Measurements from ENCODE around the gene KCNAB1. TPM values are rescaled to one million over a fixed set of nuclear protein-coding genes. Genes with fewer than 3 reads are reported as not detected.
A peak's percentile ranks its signal among the peaks of the same experiment; 100 is the strongest.
"Not testable (repeated sequence)": the region's sequence is repeated elsewhere in the genome, so short reads cannot be mapped to it uniquely, and the experiment has no call there.

Gene KCNAB1
- total RNA-seq, 2 donors from 2014 or later = not detected

DNA sequence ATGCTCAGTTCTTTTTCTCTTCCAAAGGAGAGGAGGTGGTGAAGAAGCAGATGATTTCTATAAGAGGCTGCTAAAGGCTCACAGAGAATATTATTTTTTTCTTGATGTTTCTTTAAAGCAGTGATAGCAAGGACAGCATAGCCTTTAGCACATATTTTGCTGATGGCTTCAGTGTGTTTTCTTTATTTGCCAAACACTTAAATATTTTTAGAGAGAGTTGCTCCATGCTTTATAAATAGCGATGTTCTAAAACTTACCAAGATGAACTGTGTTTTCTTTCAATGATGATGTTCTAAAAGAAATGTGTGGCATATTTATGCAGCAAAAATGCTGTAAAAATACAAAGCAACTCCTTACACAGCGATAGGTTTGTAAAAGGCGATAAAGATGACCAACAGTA, 11.8 kb upstream of the KCNAB1 start:
- Mint-ChIP-seq H3K27me3 (ENCODE audit: low read depth) (peaks cover 5% of the 10 kb centered on the region), H3K9me3 (no peaks in the 10 kb centered on the region), H3K4me1 (ENCODE audit: low read depth) (no peaks in the 10 kb centered on the region), H3K36me3 (ENCODE audit: insufficient read depth in 2 of 2) (no peaks in the 10 kb centered on the region), H3K27ac (no peak overlapping the region), H3K4me3 (no peak overlapping the region)
- ATAC-seq (replicated peaks in 1 of 2) = no peak
- DNase-seq = no peak

DNA sequence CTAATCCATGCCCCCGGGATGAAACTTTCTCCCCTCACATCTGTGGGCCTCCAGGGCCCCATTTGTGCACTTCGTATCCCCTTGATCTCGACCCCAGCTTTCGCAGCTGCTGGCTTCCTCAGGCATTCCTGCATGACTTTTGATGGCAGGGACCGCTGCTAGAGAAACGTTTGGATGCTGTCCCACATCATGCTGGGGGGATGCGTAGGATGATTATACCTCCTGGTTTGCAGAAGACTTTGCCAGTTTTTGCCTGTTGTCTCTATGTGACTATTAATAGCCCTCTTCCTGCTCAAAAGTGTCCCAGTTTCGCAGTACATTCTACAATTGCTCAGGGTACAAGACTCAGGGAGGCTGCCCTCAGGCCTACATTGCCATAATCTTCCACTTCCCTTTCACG, 10.4 kb upstream of the KCNAB1 start:
- H3K36me3 Mint-ChIP-seq (ENCODE audit: insufficient read depth in 2 of 2) = no peaks in the 10 kb centered on the region

DNA sequence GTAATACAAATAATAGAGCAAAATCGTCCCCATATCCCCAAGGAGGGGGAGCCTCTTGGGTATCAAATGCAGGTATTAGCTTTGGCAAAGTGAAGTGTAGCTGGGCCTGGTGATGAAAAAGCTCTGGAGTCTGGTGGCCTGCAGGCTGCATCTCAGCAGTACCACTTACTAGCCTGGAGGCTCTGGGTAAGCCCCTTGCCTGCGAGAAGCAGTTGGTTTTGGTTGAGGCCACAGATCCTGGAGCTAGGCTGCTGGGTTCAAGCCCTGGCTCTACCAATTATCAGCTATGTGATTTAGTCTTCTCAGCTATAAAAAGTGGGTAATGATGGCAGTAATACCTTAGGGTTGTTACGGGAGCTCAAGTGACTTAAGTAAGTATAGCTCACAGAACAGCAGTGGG, 6.1 kb downstream of the KCNAB1 start:
- Mint-ChIP-seq H3K36me3 (ENCODE audit: insufficient read depth in 2 of 2) (no peaks in the 10 kb centered on the region), H3K27me3 (ENCODE audit: low read depth) (peaks cover 8% of the 10 kb centered on the region), H3K4me1 (ENCODE audit: low read depth) (no peaks in the 10 kb centered on the region), H3K9me3 (no peaks in the 10 kb centered on the region), H3K4me3 (no peak overlapping the region), H3K27ac (no peak overlapping the region)
- no peak for ATAC-seq (replicated peaks in 1 of 2)
- no peak for DNase-seq

More for the DNA sequence above, 10.4 kb upstream of the KCNAB1 start:
- DNase-seq (no peak), ATAC-seq (replicated peaks in 1 of 2) (no peak)
- no peak overlapping the region for H3K27ac Mint-ChIP-seq
- no peaks in the 10 kb centered on the region for H3K4me1 Mint-ChIP-seq (ENCODE audit: low read depth)
- peaks cover 2% of the 10 kb centered on the region for H3K27me3 Mint-ChIP-seq (ENCODE audit: low read depth)
- no peak overlapping the region for H3K4me3 Mint-ChIP-seq
- H3K9me3 Mint-ChIP-seq = no peaks in the 10 kb centered on the region

DNA sequence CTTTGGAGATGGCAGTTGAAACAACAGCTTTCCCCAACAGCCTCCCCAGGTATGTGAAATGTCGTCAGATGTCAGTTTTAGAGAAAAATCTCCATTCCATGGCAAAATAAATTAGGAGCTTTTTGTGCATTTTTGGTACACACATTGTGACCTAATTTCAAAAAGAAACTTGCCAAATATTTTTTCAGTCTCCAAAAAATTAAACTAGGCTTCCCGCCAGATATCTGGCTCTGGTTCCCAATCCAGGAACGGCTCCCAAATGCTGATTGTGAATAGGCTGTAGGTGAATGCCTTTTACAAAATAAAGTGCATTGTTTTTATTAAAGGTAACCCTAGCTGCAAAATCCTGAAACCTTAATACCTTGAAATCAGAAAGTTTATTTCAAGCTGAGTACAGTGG, 10.9 kb downstream of the KCNAB1 start:
- DNase-seq (no peak), ATAC-seq (replicated peaks in 1 of 2) (no peak)
- Mint-ChIP-seq H3K9me3 (no peaks in the 10 kb centered on the region), H3K36me3 (ENCODE audit: insufficient read depth in 2 of 2) (no peaks in the 10 kb centered on the region), H3K4me1 (ENCODE audit: low read depth) (no peaks in the 10 kb centered on the region), H3K4me3 (no peak overlapping the region), H3K27ac (no peak overlapping the region), H3K27me3 (ENCODE audit: low read depth) (peaks cover 19% of the 10 kb centered on the region)

DNA sequence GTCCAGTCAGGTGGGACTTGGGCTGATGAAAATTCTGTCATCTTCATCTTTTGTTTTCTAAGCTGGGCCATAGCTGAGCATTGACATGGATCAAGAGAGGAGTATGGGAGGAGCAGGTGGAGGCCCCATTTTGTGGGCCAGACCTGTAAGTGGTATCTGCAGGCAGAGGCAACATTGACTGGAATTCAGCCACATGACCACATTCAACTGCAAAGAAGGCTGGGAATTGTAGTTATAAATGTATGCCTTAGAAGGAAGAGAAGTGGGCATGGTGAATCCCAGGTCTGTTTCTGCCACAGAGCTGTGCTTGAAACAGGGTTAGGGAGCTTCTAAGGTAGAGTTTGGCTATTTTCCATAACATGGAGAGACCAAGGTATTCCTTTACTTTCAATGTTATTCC, 11.4 kb downstream of the KCNAB1 start:
- peaks cover 19% of the 10 kb centered on the region for H3K27me3 Mint-ChIP-seq (ENCODE audit: low read depth)
- ATAC-seq (replicated peaks in 1 of 2) = no peak
- no peak overlapping the region for H3K4me3 Mint-ChIP-seq
- H3K27ac Mint-ChIP-seq = no peak overlapping the region
- DNase-seq = no peak
- no peaks in the 10 kb centered on the region for H3K4me1 Mint-ChIP-seq (ENCODE audit: low read depth)
- H3K9me3 Mint-ChIP-seq = no peaks in the 10 kb centered on the region
- no peaks in the 10 kb centered on the region for H3K36me3 Mint-ChIP-seq (ENCODE audit: insufficient read depth in 2 of 2)

DNA sequence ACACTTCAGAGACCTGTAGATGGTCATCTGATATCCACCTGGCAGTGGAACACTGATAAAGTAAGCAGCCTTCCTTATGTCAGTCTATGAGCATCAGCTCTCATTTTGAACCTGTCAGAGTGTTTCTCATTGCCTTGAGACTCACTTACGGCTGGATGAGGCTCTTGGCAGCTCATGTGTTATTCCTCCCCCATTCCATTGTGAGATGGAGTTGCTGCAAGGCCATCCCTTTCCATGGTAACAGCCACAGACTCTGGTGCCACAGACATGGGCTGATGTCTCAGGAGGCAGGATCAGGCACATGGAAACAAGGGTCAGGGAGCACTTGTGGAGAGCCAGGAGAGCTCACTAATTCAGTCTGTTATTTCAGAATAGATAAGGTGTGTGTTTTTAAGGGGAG, 11.9 kb downstream of the KCNAB1 start:
- no peak overlapping the region for H3K27ac Mint-ChIP-seq
- H3K4me3 Mint-ChIP-seq = no peak overlapping the region
- H3K27me3 Mint-ChIP-seq (ENCODE audit: low read depth) = peaks cover 19% of the 10 kb centered on the region
- no peaks in the 10 kb centered on the region for H3K4me1 Mint-ChIP-seq (ENCODE audit: low read depth)
- no peaks in the 10 kb centered on the region for H3K36me3 Mint-ChIP-seq (ENCODE audit: insufficient read depth in 2 of 2)
- no peak for ATAC-seq (replicated peaks in 1 of 2)
- no peaks in the 10 kb centered on the region for H3K9me3 Mint-ChIP-seq
- DNase-seq = no peak

DNA sequence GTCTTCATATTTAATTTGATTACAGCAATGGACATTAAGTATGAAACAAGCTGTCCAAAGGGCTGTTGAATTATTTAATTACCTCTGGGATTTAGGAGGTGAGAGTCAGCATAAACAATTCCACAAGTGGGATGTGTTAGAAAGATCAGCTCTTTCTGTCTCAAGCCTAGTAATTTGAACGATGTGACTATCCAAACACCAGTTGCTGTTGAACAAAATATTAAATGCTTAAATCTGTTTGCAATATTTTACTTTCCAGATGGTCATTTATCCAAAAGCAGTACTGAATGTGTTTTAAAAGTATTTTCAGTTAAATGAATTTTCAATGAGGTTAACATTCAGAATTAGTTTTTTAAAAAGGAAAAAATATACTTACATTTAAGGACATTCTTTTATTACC, 12.7 kb downstream of the KCNAB1 start:
- Mint-ChIP-seq H3K36me3 (ENCODE audit: insufficient read depth in 2 of 2) (no peaks in the 10 kb centered on the region), H3K4me3 (no peak overlapping the region), H3K27ac (no peak overlapping the region), H3K9me3 (no peaks in the 10 kb centered on the region), H3K27me3 (ENCODE audit: low read depth) (peaks cover 21% of the 10 kb centered on the region), H3K4me1 (ENCODE audit: low read depth) (no peaks in the 10 kb centered on the region)
- ATAC-seq (replicated peaks in 1 of 2) (no peak), DNase-seq (no peak)

DNA sequence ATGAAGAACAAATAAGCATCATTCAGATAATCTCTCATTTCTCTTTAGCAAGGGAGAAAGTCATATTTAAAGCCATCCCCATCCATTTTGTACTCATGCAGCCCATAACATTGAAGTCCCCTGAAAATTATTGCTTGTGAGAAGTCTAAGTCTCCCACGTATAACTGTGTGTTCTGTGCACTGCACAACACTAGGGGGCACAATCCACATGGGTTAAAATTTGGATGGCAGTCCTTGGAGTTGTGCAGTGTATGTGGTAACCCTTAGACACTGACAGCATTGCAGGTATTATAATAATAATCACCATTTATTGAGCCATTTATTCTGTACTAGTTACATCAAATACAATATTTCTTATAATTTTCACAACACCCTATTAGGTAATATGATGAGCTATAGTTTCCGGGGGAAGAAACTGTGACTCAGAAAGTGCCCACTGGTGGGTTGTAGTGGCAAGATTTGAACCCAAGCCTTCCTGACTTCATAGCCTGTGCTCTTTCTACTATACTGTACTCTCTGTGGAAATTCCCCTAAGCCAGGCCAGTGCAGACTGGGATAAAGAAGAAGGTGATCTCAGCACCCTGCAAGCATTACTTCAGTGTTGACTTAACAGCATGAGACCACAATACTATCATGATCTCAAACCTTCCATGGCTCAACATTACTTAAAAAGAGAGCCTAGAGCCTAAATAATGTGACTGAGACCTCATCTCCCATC, 15.7 kb downstream of the KCNAB1 start:
- no peak for DNase-seq
- Mint-ChIP-seq H3K9me3 (no peaks in the 10 kb centered on the region), H3K4me3 (no peak overlapping the region), H3K27me3 (ENCODE audit: low read depth) (peaks cover 30% of the 10 kb centered on the region), H3K27ac (no peak overlapping the region), H3K4me1 (ENCODE audit: low read depth) (no peaks in the 10 kb centered on the region), H3K36me3 (ENCODE audit: insufficient read depth in 2 of 2) (no peaks in the 10 kb centered on the region)
- peak; percentile 84 to 94 for ATAC-seq (replicated peaks in 1 of 2)

DNA sequence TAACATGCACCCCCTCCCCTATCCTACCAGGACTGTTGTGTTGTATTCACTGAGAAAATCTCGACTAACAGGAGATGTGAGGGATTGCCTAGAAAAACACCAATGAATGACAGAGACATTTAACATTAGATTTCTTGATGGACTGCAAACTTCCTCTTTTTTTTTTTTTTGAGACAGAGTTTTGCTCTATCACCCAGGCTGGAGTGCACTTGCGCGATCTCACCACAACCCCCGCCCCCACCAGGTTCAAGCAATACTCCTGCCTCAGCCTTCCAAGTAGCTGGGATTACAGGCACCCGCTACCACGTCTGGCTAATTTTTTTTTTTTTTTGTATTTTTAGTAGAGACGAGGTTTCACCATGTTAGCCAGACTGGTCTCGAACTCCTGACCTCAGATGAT, 17.0 kb downstream of the KCNAB1 start:
- H3K4me3 Mint-ChIP-seq; DNase-seq; H3K4me1 Mint-ChIP-seq (ENCODE audit: low read depth); H3K27ac Mint-ChIP-seq; ATAC-seq (replicated peaks in 1 of 2); H3K9me3 Mint-ChIP-seq; H3K36me3 Mint-ChIP-seq (ENCODE audit: insufficient read depth in 2 of 2): not testable (repeated sequence)
- peaks cover 23% of the 10 kb centered on the region for H3K27me3 Mint-ChIP-seq (ENCODE audit: low read depth)

DNA sequence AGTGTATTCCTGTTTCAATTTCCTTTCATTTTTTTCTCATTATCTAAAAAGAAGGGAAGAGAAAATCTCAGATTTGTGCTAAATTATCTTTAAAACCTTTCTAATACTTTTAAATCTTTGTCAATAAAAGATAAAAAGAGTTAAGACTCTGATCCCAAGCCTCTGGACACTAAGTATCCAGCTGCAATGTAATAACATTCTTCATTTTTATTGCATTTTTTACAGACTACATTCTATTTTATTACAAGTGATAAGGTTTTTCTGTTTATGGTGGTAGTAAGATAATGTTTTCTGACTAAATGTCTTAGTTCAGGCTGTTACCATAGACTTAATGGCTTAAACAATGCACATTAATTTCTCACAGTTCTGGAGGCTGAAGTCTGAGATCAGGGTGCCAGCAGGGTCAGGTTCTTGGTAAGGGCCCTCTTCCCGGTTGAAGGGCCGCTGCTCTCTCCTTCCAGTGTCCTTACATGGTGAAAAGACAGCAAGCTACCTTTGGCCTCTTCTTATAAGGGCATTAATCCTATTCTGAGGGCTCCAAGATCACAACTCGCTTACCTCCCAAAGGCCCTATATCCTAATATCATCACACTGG, 19.7 kb downstream of the KCNAB1 start:
- H3K4me1 Mint-ChIP-seq (ENCODE audit: low read depth) = no peaks in the 10 kb centered on the region
- H3K27ac Mint-ChIP-seq = no peak overlapping the region
- ATAC-seq (replicated peaks in 1 of 2) = no peak
- H3K4me3 Mint-ChIP-seq = no peak overlapping the region
- H3K27me3 Mint-ChIP-seq (ENCODE audit: low read depth) = peaks cover 37% of the 10 kb centered on the region
- no peak for DNase-seq
- no peaks in the 10 kb centered on the region for H3K9me3 Mint-ChIP-seq
- H3K36me3 Mint-ChIP-seq (ENCODE audit: insufficient read depth in 2 of 2) = no peaks in the 10 kb centered on the region

DNA sequence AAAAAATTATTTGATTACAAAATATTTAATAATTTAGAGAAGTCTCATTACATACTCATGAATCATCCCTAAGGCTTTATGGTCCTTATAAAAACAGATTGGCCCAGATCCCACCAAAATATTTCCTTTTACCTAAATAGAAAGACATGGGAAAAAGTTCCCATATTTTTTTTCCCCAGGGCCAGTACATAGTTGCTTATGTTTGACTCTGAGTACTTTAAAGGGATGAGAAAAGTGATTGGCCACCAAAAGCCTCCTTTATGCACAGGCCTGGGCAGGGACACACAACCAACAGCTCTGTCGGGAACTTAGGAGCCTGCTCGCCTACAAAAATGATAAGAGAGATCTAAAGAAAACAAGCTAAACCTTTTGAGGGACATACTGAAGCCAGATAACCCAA, 22.3 kb downstream of the KCNAB1 start:
- H3K9me3 Mint-ChIP-seq = no peaks in the 10 kb centered on the region
- no peak for DNase-seq
- H3K36me3 Mint-ChIP-seq (ENCODE audit: insufficient read depth in 2 of 2) = no peaks in the 10 kb centered on the region
- no peak for ATAC-seq (replicated peaks in 1 of 2)
- no peak overlapping the region for H3K27ac Mint-ChIP-seq
- H3K27me3 Mint-ChIP-seq (ENCODE audit: low read depth) = peaks cover 38% of the 10 kb centered on the region
- no peaks in the 10 kb centered on the region for H3K4me1 Mint-ChIP-seq (ENCODE audit: low read depth)
- no peak overlapping the region for H3K4me3 Mint-ChIP-seq

DNA sequence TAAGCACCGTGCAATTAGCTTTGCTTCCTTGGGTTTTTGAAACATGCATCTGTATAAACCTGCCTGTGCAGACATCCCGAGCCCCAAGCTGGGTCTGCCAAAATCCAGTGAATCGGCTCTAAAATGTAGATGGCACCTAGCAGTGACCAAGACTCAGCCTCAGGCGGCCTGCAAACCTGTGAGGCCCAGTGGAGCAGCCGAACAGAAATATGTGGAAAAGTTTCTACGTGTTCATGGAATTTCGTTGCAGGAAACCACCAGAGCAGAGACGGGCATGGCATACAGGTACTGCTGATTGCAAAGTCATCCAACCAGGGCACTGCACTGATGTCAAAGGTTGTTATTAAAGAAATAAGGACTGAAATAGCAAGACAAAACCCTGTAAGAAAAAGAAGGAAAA, 22.8 kb downstream of the KCNAB1 start:
- no peaks in the 10 kb centered on the region for H3K4me1 Mint-ChIP-seq (ENCODE audit: low read depth)
- no peak overlapping the region for H3K4me3 Mint-ChIP-seq
- ATAC-seq (replicated peaks in 1 of 2) (no peak), DNase-seq (no peak)
- no peaks in the 10 kb centered on the region for H3K9me3 Mint-ChIP-seq
- no peak overlapping the region for H3K27ac Mint-ChIP-seq
- H3K27me3 Mint-ChIP-seq (ENCODE audit: low read depth) = peaks cover 38% of the 10 kb centered on the region
- H3K36me3 Mint-ChIP-seq (ENCODE audit: insufficient read depth in 2 of 2) = no peaks in the 10 kb centered on the region

DNA sequence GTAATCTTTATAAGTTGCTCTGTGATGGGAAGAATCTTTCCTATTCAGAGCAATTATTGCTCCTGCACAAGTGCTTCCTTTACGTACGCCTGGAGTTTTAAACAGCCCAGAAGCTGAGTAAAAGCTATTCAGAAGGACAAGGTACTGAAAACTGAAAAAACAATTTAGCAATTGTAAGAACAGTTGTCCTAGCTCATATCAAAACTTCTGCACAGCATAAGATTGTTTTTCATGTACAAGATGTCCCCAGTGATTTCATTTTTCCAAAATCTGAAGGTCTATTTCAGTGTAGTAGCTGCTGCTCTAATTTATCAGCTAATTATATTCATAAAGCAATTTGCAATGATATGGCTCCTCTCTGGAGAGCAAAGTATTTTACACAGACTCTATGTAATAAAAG, 23.7 kb downstream of the KCNAB1 start:
- peaks cover 34% of the 10 kb centered on the region for H3K27me3 Mint-ChIP-seq (ENCODE audit: low read depth)
- no peaks in the 10 kb centered on the region for H3K36me3 Mint-ChIP-seq (ENCODE audit: insufficient read depth in 2 of 2)
- no peaks in the 10 kb centered on the region for H3K4me1 Mint-ChIP-seq (ENCODE audit: low read depth)
- no peak for ATAC-seq (replicated peaks in 1 of 2)
- H3K27ac Mint-ChIP-seq = no peak overlapping the region
- no peak overlapping the region for H3K4me3 Mint-ChIP-seq
- DNase-seq = no peak
- H3K9me3 Mint-ChIP-seq = no peaks in the 10 kb centered on the region

DNA sequence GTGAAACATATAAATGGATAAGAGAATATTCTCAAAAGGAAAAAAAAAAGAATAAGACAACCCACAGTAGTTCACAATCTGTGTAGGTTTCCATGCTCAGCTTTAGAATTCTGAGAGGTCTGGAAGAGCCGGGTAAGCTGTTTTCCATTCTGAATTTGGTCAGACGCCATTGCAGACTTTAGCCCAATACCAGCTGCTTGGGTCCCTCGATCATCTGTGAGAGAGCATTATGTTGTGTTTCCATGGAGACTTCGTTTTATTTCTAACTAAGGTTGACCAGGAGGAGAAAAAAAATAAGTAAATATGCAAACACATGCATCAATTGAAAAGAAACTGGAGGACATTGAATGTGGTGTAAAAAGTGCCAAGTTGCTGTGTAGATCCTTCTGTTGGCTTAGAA, 25.5 kb downstream of the KCNAB1 start:
- ATAC-seq (replicated peaks in 1 of 2) (no peak), DNase-seq (no peak)
- Mint-ChIP-seq H3K4me3 (no peak overlapping the region), H3K27ac (no peak overlapping the region), H3K36me3 (ENCODE audit: insufficient read depth in 2 of 2) (no peaks in the 10 kb centered on the region), H3K27me3 (ENCODE audit: low read depth) (peaks cover 29% of the 10 kb centered on the region), H3K9me3 (no peaks in the 10 kb centered on the region), H3K4me1 (ENCODE audit: low read depth) (peaks cover 7% of the 10 kb centered on the region)

Measured in activated T-cell treated with anti-CD3 and anti-CD28 coated beads, Interleukin-2, amount 50 U/mL, for 72 hours (primary cell).